Tibial artery (tissue), 4 donors: ENCODE data around the gene HAND2.

Experiments used
- DNase-seq, 2 donors: peaks; one replicate each; pipeline ENCODE4 v3.0.0-alpha.2; 2019
- H3K27ac ChIP-seq, 2 donors: fragments of 200-600 bp; sonication (generic) in 1 of 2; 1 replicate in 1 of 2; 2 replicates in 1 of 2; pipeline ENCODE4 v1.5.1; 2018 to 2019; ENCODE audit warnings: mild to moderate bottlenecking in 1 of 2
- H3K27me3 ChIP-seq, 2 donors: fragments of 200-600 bp; sonication (generic) in 1 of 2; one replicate each; pipeline versions ENCODE4 v1.5.1 to v1.6.0; 2016 to 2019
- H3K36me3 ChIP-seq, 3 donors: fragments of 200-600 bp; sonication (generic) in 2 of 3; one replicate each; pipeline ENCODE4 v1.5.1; 2016 to 2019; ENCODE audit warnings: mild to moderate bottlenecking in 2 of 3
- H3K4me1 ChIP-seq, 4 donors: fragments of 200-600 bp; sonication (generic) in 2 of 4; 1 replicate in 3 of 4; 2 replicates in 1 of 4; pipeline ENCODE4 v1.5.1; 2016 to 2019
- H3K4me3 ChIP-seq, 2 donors: fragments of 200-600 bp; sonication (generic) in 1 of 2; 1 replicate in 1 of 2; 2 replicates in 1 of 2; pipeline ENCODE4 v1.5.1; 2018 to 2019; ENCODE audit warnings: mild to moderate bottlenecking in 2 of 2
- H3K9me3 ChIP-seq, 3 donors: fragments of 200-600 bp; sonication (generic) in 1 of 3; one replicate each; pipeline ENCODE4 v1.5.1; 2016 to 2019
- CTCF ChIP-seq, 2 experiments: fragments of 200-600 bp in 1 of 2; fragments of 450-650 bp in 1 of 2; IDR thresholded peaks; one replicate each; pipeline ENCODE4 v1.5.1; 2017 to 2019; ENCODE audit warnings: antibody characterized with exemption in 2 of 2, mild to moderate bottlenecking in 1 of 2, moderate library complexity in 1 of 2
- intact Hi-C: fragments of 100-400 bp; cut with DNase I; formaldehyde crosslinking; loops from one replicate; pipeline ENCODE4 v1.15.0; 2023; ENCODE audit warnings: low total_unique reads

Gene HAND2

GRCh38 chr4:173522160-173522950, 7.7 kb downstream of the HAND2 start:
- DNase-seq = peak; percentile 85 to 95
- intact Hi-C loops = loop anchor here (5.0 kb wide), 1 partner anchor 150 kb away; the partner anchor contains the start of gene SAP30
- Histone ChIP-seq H3K27me3 (no peaks in the 10 kb centered on the region), H3K4me3 (peak overlapping the region; percentile 61 to 64), H3K9me3 (no peaks in the 10 kb centered on the region), H3K4me1 (peaks cover 0 to 70% (median 33%) of the 10 kb centered on the region in 4 donors), H3K36me3 (no peaks in the 10 kb centered on the region), H3K27ac (peak overlapping the region; percentile 97 to 99)
- peak in 1 of 2 experiments; percentile 1 for TF ChIP-seq CTCF (IDR thresholded peaks at IDR 0.05)

DNA sequence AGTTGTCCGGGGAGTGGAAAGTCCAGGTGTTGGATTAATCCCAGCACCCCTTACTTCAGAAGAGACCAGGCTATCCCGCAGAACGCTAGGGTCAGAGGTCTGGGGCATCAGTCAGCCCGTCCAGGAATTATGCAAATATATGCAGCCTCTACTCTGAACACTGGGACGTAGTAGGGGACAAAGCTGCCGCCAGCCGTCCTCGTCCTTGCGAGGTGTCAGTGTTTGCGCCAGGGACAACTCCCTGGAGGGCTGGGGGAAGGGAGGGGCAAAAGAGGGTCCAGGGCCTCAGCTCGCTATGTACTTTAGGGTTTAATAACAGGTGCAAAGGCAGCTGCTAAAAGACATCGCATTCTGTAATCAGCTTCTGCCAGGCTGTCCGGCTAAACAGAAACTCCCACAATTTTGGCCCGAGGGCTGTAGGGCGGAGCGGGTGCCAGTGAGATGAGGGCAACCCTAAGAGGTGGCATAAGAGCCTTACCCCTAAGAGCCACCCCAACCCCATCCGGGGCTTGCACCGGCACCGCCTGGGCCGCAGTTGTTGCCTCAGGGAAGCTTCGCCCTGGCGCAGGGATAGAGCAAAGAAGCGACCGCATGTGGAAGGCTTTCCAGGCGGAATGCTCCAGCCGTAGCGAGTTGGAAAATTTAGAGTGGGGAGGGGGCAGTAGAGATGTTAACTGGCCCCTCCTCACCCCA, 8.4 kb downstream of the HAND2 start:
- Histone ChIP-seq H3K27ac (peak overlapping the region; percentile 97 to 99), H3K4me3 (peak overlapping the region; percentile 61 to 64), H3K9me3 (no peaks in the 10 kb centered on the region), H3K27me3 (no peaks in the 10 kb centered on the region), H3K4me1 (peaks cover 0 to 77% (median 37%) of the 10 kb centered on the region in 4 donors), H3K36me3 (no peaks in the 10 kb centered on the region)
- intact Hi-C loops = loop anchor here (5.0 kb wide), 1 partner anchor 149 kb away; the partner anchor contains the start of gene SAP30
- peak in 1 of 2 donors; percentile 39 for DNase-seq
- TF ChIP-seq CTCF (IDR thresholded peaks at IDR 0.05) = peak; percentile 5 to 6

DNA sequence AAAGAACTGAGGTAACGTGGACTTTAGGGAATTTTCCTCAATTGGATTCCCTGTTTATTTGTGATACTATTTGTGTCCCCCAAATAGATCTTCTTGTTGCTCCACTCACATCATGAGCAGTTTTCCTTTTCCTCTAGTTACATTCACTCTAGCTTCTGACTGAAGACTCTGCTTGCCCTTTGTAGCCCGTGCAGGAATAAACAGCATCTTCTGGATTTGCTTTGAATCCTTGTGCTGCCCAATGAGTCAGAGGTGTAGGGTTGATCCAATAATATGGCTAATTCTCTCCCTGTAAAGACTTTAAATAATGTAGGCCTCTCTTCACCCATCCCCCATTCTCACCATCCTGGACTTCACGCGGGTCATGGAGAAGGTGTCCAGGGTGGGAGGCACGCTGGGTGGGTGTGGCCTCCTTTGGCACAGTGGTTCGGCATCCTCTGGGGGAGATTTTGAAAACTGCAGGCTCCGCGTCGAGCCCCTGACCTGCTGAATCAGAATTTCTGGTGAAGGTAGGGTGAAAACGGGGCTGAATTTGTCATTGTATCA, 9.0 kb downstream of the HAND2 start:
- Histone ChIP-seq H3K27me3 (no peaks in the 10 kb centered on the region), H3K4me1 (peaks cover 0 to 77% (median 38%) of the 10 kb centered on the region in 4 donors), H3K27ac (peak overlapping the region; percentile 97 to 99), H3K36me3 (no peaks in the 10 kb centered on the region), H3K9me3 (no peaks in the 10 kb centered on the region), H3K4me3 (peak overlapping the region; percentile 61 to 64)
- no peak for TF ChIP-seq CTCF (IDR thresholded peaks at IDR 0.05)
- peak in 1 of 2 donors; percentile 21 for DNase-seq
- intact Hi-C loops = loop anchor here (5.0 kb wide), 1 partner anchor 149 kb away; the partner anchor contains the start of gene SAP30

DNA sequence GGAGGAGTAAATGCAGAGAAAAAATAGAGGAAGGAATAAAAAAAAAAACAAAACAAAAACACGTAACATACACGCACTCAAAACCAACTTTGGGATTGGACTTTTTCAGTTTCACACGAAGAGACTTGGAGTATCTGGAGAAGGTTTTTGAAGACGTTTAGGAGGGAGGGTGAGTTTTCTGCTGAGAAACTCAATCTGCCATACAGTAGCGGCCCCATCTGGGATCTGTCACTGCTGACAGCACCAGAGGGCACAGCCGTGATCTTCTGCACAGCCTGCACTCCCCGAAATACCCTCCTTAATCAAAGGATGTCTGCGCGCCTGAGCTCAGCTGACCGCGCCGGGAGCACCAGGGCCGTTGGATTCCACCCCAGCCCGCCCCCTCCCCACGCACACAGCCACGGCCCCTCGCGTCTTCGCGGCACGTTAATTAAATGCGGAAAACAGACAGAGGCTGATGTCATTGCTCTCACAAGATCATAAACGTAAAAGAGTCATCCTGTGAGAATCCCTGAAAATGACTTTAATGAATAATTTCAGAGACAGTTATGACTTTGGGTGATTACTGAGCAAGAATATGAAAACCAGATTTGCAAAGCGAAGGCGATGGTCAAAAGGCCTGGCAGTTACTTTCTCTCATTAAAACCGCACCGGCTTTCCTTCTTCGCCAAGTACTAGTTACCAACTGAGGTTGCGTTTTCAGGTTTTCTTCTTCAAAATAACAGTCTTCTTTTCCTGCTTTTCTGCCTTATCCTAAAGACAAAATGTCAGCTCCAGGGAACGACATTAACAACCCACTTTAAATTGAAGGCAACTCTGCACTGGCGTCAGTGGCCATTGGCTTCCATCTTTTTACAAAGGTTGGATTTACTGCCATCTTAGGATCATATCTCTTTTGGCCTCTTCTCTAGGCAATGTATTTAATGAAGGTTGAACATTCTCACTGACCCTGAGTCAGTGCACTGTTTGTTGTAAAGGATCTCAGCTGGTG, 10.6 kb downstream of the HAND2 start:
- Histone ChIP-seq H3K9me3 (no peaks in the 10 kb centered on the region), H3K36me3 (no peaks in the 10 kb centered on the region), H3K4me3 (peak overlapping the region; percentile 40 to 42), H3K4me1 (peaks cover 0 to 69% (median 32%) of the 10 kb centered on the region in 4 donors), H3K27ac (peak overlapping the region; percentile 97 to 99), H3K27me3 (no peaks in the 10 kb centered on the region)
- intact Hi-C loops = loop anchor here (5.0 kb wide), 1 partner anchor 147 kb away; the partner anchor contains the start of gene SAP30
- no peak for TF ChIP-seq CTCF (IDR thresholded peaks at IDR 0.05)
- no peak for DNase-seq
